ENCODE measurements around the gene GOLGA6C.
"Not testable (repeated sequence)": the region's sequence is repeated elsewhere in the genome, so short reads cannot be mapped to it uniquely, and the experiment has no call there.

Gene GOLGA6C

GRCh38 chr15:75313116-75313845, 55.1 kb downstream of the GOLGA6C start:
- H3K27me3 ChIP-seq (ENCODE audit: insufficient read depth, low read depth, severe bottlenecking): no peaks in the 10 kb centered on the region
- TF ChIP-seq, protein P1, sequence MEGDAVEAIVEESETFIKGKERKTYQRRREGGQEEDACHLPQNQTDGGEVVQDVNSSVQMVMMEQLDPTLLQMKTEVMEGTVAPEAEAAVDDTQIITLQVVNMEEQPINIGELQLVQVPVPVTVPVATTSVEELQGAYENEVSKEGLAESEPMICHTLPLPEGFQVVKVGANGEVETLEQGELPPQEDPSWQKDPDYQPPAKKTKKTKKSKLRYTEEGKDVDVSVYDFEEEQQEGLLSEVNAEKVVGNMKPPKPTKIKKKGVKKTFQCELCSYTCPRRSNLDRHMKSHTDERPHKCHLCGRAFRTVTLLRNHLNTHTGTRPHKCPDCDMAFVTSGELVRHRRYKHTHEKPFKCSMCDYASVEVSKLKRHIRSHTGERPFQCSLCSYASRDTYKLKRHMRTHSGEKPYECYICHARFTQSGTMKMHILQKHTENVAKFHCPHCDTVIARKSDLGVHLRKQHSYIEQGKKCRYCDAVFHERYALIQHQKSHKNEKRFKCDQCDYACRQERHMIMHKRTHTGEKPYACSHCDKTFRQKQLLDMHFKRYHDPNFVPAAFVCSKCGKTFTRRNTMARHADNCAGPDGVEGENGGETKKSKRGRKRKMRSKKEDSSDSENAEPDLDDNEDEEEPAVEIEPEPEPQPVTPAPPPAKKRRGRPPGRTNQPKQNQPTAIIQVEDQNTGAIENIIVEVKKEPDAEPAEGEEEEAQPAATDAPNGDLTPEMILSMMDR (IDR thresholded peaks at IDR 0.05; ENCODE audit: low read depth, low read length): no peak
- H3K4me3 ChIP-seq (ENCODE audit: low read depth, low read length): no peak overlapping the region

GRCh38 chr15:75314552-75315290, 56.6 kb downstream of the GOLGA6C start:
- no peak overlapping the region for H3K27ac ChIP-seq
- H3K27me3 ChIP-seq (ENCODE audit: insufficient read depth, low read depth, severe bottlenecking): no peaks in the 10 kb centered on the region
- DNase-seq: no peak
- no peaks in the 10 kb centered on the region for H3K36me3 ChIP-seq
- H3K9me3 ChIP-seq (ENCODE audit: severe bottlenecking): no peaks in the 10 kb centered on the region
- no peak overlapping the region for H3K4me3 ChIP-seq (ENCODE audit: low read depth, low read length)
- TF ChIP-seq, protein P1 (IDR thresholded peaks at IDR 0.05; ENCODE audit: low read depth, low read length): no peak

More at GRCh38 chr15:75313116-75313845, 55.1 kb downstream of the GOLGA6C start:
- no peak for DNase-seq
- Histone ChIP-seq H3K36me3 (no peaks in the 10 kb centered on the region), H3K27ac (no peak overlapping the region), H3K9me3 (ENCODE audit: severe bottlenecking) (no peaks in the 10 kb centered on the region)

DNA sequence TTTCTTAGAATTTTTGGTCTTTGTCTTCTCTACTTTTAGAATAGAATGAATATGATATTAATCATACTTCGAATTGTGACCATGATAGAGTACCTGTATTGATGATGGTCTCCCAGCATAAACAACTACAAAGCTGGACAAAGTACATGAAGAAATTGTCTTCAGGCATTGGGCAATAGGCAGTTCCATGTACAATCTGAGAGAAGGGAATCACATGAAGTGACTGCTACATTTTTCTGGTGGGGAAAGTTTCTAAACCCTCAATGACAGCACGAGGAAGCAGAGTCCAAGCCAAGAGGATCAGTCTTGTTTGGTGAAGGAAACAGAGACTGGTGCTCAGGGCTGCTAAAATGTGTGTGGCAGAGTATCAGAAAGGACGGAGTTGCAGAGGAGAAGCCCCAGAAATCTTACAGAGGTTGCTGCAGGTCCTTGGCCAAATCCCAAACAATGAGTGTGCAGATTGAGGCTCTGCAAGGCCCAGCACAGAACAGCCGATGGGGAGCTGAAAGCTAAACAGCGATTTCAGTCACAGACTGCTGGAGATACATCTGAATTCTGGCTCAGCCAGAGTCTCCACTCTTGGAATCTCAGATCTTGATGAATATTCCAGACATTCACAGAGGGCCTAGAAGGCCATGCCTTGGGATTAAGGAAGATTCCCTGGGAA, 61.2 kb downstream of the GOLGA6C start:
- not testable (repeated sequence) for H3K4me3 ChIP-seq (ENCODE audit: low read depth, low read length); H3K27ac ChIP-seq; H3K9me3 ChIP-seq (ENCODE audit: severe bottlenecking); H3K27me3 ChIP-seq (ENCODE audit: insufficient read depth, low read depth, severe bottlenecking); DNase-seq; H3K36me3 ChIP-seq
